Ascending aorta (tissue), 2 donors: ENCODE data around the gene BRS3. TPM values are rescaled to one million over a fixed set of nuclear protein-coding genes. Genes with fewer than 3 reads are reported as not detected.

ENCODE experiments used
- DNase-seq, 2 donors: peaks; one replicate each; pipeline ENCODE4 v3.0.0-alpha.2; 2019; ENCODE audit warnings: low spot score in 2 of 2
- H3K27ac ChIP-seq, 2 donors: fragments of 200-600 bp; sonication (generic); one replicate each; pipeline ENCODE4 v1.5.1; 2016 to 2017; ENCODE audit warnings: mild to moderate bottlenecking in 1 of 2
- H3K27me3 ChIP-seq: fragments of 200-600 bp; sonication (generic); one replicate; pipeline ENCODE4 v1.5.1; 2017
- H3K36me3 ChIP-seq, 2 donors: fragments of 200-600 bp; sonication (generic); one replicate each; pipeline ENCODE4 v1.5.1; 2016
- H3K4me1 ChIP-seq, 2 donors: fragments of 200-600 bp; sonication (generic); one replicate each; pipeline ENCODE4 v1.5.1; 2016 to 2017; ENCODE audit warnings: mild to moderate bottlenecking in 1 of 2
- H3K4me3 ChIP-seq, 2 donors: fragments of 200-600 bp; sonication (generic); one replicate each; pipeline ENCODE4 v1.5.1; 2016 to 2017; ENCODE audit warnings: mild to moderate bottlenecking in 1 of 2
- H3K9me3 ChIP-seq, 2 donors: fragments of 200-600 bp; sonication (generic); one replicate each; pipeline ENCODE4 v1.5.1; 2016
- CTCF ChIP-seq, 3 experiments: fragments of 200-600 bp in 2 of 3; fragments of 450-650 bp in 1 of 3; sonication (generic) in 2 of 3; IDR thresholded peaks; one replicate each; pipeline ENCODE4 v1.5.1; 2016 to 2019; ENCODE audit warnings: antibody characterized with exemption in 3 of 3, mild to moderate bottlenecking in 1 of 3, moderate library complexity in 1 of 3
- intact Hi-C: fragments of 100-400 bp; cut with DNase I; formaldehyde crosslinking; loops from one replicate; pipeline ENCODE4 v1.15.1; 2023
- total RNA-seq: library from RNA; depleted of rRNA; stranded (reverse); fragments of >200 nt; gene quantifications from one replicate; pipeline ENCODE4 v1.1.0, GENCODE V29; 2016

BRS3 gene
- total RNA-seq, 1 donor from 2014 or later, result not detected

GRCh38 chrX:136497556-136498052 is 9.9 kb downstream of the BRS3 start, which contains the start of gene HTATSF1:
TSS of gene HTATSF1 (plus strand) at chrX:136497592. CDS start at chrX:136497685, 93 bp downstream.
- H3K4me1 ChIP-seq, result no peaks in the 10 kb centered on the region
- H3K4me3 ChIP-seq, result peak within 1 kb of the TSS; percentile 58 to 75
- intact Hi-C loops, result loop anchor here (5.0 to 10.0 kb wide), 5 partner anchors 230 to 525 kb away; partner anchors contain the start of gene MMGT1
- no peak for TF ChIP-seq CTCF (IDR thresholded peaks at IDR 0.05)
- peak within 1 kb of the TSS; percentile 86 to 93 for H3K27ac ChIP-seq
- H3K9me3 ChIP-seq, result no peaks in the 10 kb centered on the region
- DNase-seq, result no peak
- peaks cover 0 to 14% of the 10 kb centered on the region in 2 donors for H3K36me3 ChIP-seq
- H3K27me3 ChIP-seq, result no peaks in the 10 kb centered on the region

- Histone ChIP-seq H3K9me3 (no peaks in the 10 kb centered on the region), H3K27me3 (no peaks in the 10 kb centered on the region), H3K27ac (no peak overlapping the region), H3K4me3 (no peak overlapping the region), H3K36me3 (no peaks in the 10 kb centered on the region), H3K4me1 (no peaks in the 10 kb centered on the region)
- intact Hi-C loops, result no loop called here
- no peak for TF ChIP-seq CTCF (IDR thresholded peaks at IDR 0.05)
- DNase-seq, result no peak
These were observed 31.3 kb downstream of the BRS3 start for GRCh38 chrX:136519069-136519468.

- TF ChIP-seq CTCF (IDR thresholded peaks at IDR 0.05), result no peak
- no peaks in the 10 kb centered on the region for H3K27me3 ChIP-seq
- no peak overlapping the region for H3K4me3 ChIP-seq
- intact Hi-C loops, result no loop called here
- H3K9me3 ChIP-seq, result no peaks in the 10 kb centered on the region
- no peak for DNase-seq
- peaks cover 0 to 4% of the 10 kb centered on the region in 2 donors for H3K4me1 ChIP-seq
- H3K27ac ChIP-seq, result no peak overlapping the region
- no peaks in the 10 kb centered on the region for H3K36me3 ChIP-seq
These were observed 36.0 kb downstream of the BRS3 start for GRCh38 chrX:136523770-136524169.

- DNase-seq, result peak in 1 of 2 donors; percentile 84
- Histone ChIP-seq H3K4me1 (peaks cover 0 to 4% of the 10 kb centered on the region in 2 donors), H3K9me3 (no peaks in the 10 kb centered on the region), H3K4me3 (no peak overlapping the region), H3K36me3 (no peaks in the 10 kb centered on the region), H3K27me3 (no peaks in the 10 kb centered on the region), H3K27ac (no peak overlapping the region)
- intact Hi-C loops, result no loop called here
- TF ChIP-seq CTCF (IDR thresholded peaks at IDR 0.05), result no peak
These were observed 38.2 kb downstream of the BRS3 start for GRCh38 chrX:136525738-136526606.

- intact Hi-C loops, result no loop called here
- Histone ChIP-seq H3K27ac (no peak overlapping the region), H3K36me3 (no peaks in the 10 kb centered on the region), H3K27me3 (no peaks in the 10 kb centered on the region), H3K4me3 (no peak overlapping the region), H3K9me3 (no peaks in the 10 kb centered on the region), H3K4me1 (peaks cover 0 to 4% of the 10 kb centered on the region in 2 donors)
- TF ChIP-seq CTCF (IDR thresholded peaks at IDR 0.05), result no peak
- DNase-seq, result no peak
These were observed 41.0 kb downstream of the BRS3 start for GRCh38 chrX:136528645-136529315.
